Breast epithelium (tissue), 4 donors: ENCODE measurements around the gene KCNN3. TPM values are rescaled to one million over a fixed set of nuclear protein-coding genes. Genes with fewer than 3 reads are reported as not detected.
A peak's percentile ranks its signal among the peaks of the same experiment; 100 is the strongest.

ENCODE experiments used
- DNase-seq, 2 donors: peaks; one replicate each; pipeline ENCODE4 v3.0.0-alpha.2; 2019; ENCODE audit warnings: low spot score in 2 of 2
- H3K27ac ChIP-seq, 2 donors: fragments of 200-600 bp; sonication (generic) in 1 of 2; one replicate each; pipeline ENCODE4 v1.5.1; 2016 to 2019; ENCODE audit warnings: mild to moderate bottlenecking in 1 of 2
- H3K27me3 ChIP-seq, 2 donors: fragments of 200-600 bp; sonication (generic) in 1 of 2; one replicate each; pipeline versions ENCODE4 v1.5.1 to v1.6.0; 2017 to 2019; ENCODE audit warnings: control low read depth in 1 of 2, mild to moderate bottlenecking in 1 of 2
- H3K36me3 ChIP-seq: fragments of 200-600 bp; one replicate; pipeline ENCODE4 v1.5.1; 2019
- H3K4me1 ChIP-seq, 2 donors: fragments of 200-600 bp; sonication (generic); one replicate each; pipeline ENCODE4 v1.5.1; 2016 to 2019; ENCODE audit warnings: control low read depth in 1 of 2
- H3K4me3 ChIP-seq, 3 donors: fragments of 200-600 bp; sonication (generic); 1 replicate in 2 of 3; 2 replicates in 1 of 3; pipeline ENCODE4 v1.5.1; 2016 to 2019; ENCODE audit warnings: mild to moderate bottlenecking in 3 of 3, moderate library complexity in 2 of 3
- H3K9me3 ChIP-seq, 2 donors: fragments of 200-600 bp; sonication (generic) in 1 of 2; one replicate each; pipeline ENCODE4 v1.5.1; 2016 to 2019; ENCODE audit warnings: control low read depth in 1 of 2
- CTCF ChIP-seq, 3 donors: fragments of 450-650 bp; IDR thresholded peaks; one replicate each; pipeline ENCODE4 v1.5.1; 2016 to 2017; ENCODE audit warnings: antibody characterized with exemption in 3 of 3, mild to moderate bottlenecking in 3 of 3, moderate library complexity in 3 of 3
- POLR2A ChIP-seq: fragments of 450-650 bp; IDR thresholded peaks from one replicate; pipeline ENCODE4 v1.6.1; 2016; ENCODE audit warnings: antibody characterized with exemption, mild to moderate bottlenecking, moderate library complexity
- POLR2AphosphoS5 ChIP-seq, 3 donors: sonication (generic); formaldehyde crosslinking; IDR thresholded peaks; one replicate each; pipeline ENCODE4 v1.6.1; 2017; ENCODE audit warnings: antibody characterized with exemption in 3 of 3
- intact Hi-C: fragments of 100-400 bp; cut with DNase I; formaldehyde crosslinking; loops from one replicate; pipeline ENCODE4 v1.15.1; 2023; ENCODE audit warnings: low total_unique reads
- total RNA-seq, 3 donors: library from RNA; depleted of rRNA; stranded (reverse); fragments of >200 nt; gene quantifications; one replicate each; pipeline ENCODE4 v1.1.0, GENCODE V29; 2016

The KCNN3 gene
- total RNA-seq, 3 donors from 2014 or later, result 0.96 to 1.6 (median 1.0) TPM

GRCh38 chr1:154865442-154866256, 4.4 kb downstream of the KCNN3 start:
- Histone ChIP-seq H3K27me3 (peaks cover 0 to 23% of the 10 kb centered on the region in 2 donors), H3K27ac (no peak overlapping the region), H3K4me1 (no peaks in the 10 kb centered on the region), H3K9me3 (no peaks in the 10 kb centered on the region), H3K4me3 (no peak overlapping the region), H3K36me3 (no peaks in the 10 kb centered on the region)
- TF ChIP-seq POLR2A (no peak), POLR2AphosphoS5 (IDR thresholded peaks at IDR 0.05) (no peak), CTCF (IDR thresholded peaks at IDR 0.05) (no peak)
- intact Hi-C loops, result no loop called here
- DNase-seq, result no peak

- Histone ChIP-seq H3K9me3 (no peaks in the 10 kb centered on the region), H3K36me3 (no peaks in the 10 kb centered on the region), H3K4me1 (no peaks in the 10 kb centered on the region), H3K27me3 (peaks cover 0 to 21% of the 10 kb centered on the region in 2 donors), H3K27ac (no peak overlapping the region), H3K4me3 (no peak overlapping the region)
- intact Hi-C loops, result no loop called here
- TF ChIP-seq POLR2AphosphoS5 (IDR thresholded peaks at IDR 0.05) (no peak), CTCF (IDR thresholded peaks at IDR 0.05) (no peak), POLR2A (no peak)
- no peak for DNase-seq
These were observed 5.7 kb downstream of the KCNN3 start for GRCh38 chr1:154864189-154864975.

GRCh38 chr1:154863315-154864174, 6.5 kb downstream of the KCNN3 start:
- Histone ChIP-seq H3K27me3 (peaks cover 0 to 17% of the 10 kb centered on the region in 2 donors), H3K9me3 (no peaks in the 10 kb centered on the region), H3K4me3 (no peak overlapping the region), H3K36me3 (no peaks in the 10 kb centered on the region), H3K27ac (no peak overlapping the region), H3K4me1 (no peaks in the 10 kb centered on the region)
- intact Hi-C loops, result no loop called here
- no peak for TF ChIP-seq POLR2AphosphoS5 (IDR thresholded peaks at IDR 0.05)
- peak in 1 of 3 donors; percentile 22 for TF ChIP-seq CTCF (IDR thresholded peaks at IDR 0.05)
- no peak for TF ChIP-seq POLR2A
- no peak for DNase-seq

- Histone ChIP-seq H3K36me3 (no peaks in the 10 kb centered on the region), H3K9me3 (no peaks in the 10 kb centered on the region), H3K4me3 (no peak overlapping the region), H3K27me3 (peaks cover 0 to 14% of the 10 kb centered on the region in 2 donors), H3K4me1 (no peaks in the 10 kb centered on the region), H3K27ac (no peak overlapping the region)
- intact Hi-C loops, result no loop called here
- DNase-seq, result no peak
- TF ChIP-seq POLR2AphosphoS5 (IDR thresholded peaks at IDR 0.05), result no peak
- TF ChIP-seq CTCF (IDR thresholded peaks at IDR 0.05), result no peak
- no peak for TF ChIP-seq POLR2A
These were observed 7.2 kb downstream of the KCNN3 start for GRCh38 chr1:154862907-154863306.
